ENCODE measurements around the gene SCN4A. TPM values are rescaled to one million over a fixed set of nuclear protein-coding genes. Genes with fewer than 3 reads are reported as not detected.

The SCN4A gene
- total RNA-seq, 1 donor from 2014 or later: 0.25 TPM

- intact Hi-C loops (cut with micrococcal nuclease): no loop called here
These were observed 30.2 kb upstream of the SCN4A start for GRCh38 chr17:64002658-64003525.

DNA sequence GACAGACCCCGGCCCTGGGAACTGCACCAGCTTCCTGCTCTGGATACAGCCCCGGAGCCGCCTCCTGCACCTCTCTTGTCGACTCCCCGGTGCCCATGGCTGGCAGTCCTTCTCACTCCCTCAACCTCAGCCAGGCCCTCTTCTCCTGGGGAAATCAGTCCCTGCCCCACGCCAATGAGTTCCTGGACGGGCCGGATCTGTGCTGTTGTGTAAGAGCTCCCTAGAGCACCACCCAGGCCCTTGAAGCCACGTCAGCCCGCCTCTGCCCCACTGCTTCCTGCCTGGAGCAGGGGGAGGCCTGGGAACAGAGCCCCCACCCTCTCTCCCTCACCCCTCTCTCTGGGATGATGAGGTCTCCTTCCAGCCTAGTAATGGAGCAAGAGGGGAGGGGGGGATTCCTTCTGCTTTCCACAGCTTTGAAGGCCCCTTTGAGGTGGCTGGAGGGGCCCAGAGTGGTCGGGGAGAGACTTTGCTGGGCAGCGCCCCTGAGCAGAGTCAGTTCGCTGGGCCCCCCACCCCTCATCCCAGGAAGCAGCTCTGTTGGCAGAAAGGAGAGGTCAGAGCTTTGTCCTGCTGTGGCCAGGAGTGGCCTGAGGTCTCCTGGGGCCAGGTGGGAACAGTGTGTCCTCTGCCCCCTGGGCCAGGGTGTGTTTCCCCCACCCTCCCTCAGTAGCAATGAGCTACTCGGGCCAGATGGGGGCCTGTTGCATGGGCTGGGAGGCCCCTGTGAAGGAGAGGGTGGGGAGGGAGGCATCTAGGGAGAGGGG, 29.2 kb upstream of the SCN4A start:
- intact Hi-C loops (cut with micrococcal nuclease): no loop called here

DNA sequence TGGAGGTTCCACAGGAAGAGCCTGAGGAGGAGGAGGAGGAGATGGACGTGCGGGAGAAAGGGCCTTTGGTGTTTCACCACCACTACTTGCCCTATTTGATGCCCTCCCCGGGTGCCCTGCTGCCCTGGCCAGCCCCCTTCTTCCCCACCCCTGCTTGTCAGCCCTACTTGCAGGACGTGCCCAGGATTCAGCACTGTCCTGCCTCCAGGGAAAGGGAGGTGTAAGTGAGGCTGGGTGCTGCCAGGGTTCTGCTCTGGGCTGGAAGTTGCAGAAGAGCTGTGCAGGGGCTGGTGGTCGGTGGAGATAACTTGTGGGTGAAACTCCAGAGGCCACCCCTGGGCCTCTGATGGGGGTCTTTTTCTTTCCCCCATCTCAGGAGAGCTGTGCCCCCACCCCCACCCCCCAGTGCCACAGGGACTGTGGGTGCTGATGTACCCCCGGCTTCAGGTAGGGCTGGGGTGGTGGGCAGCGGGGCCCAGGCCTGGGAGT, 28.4 kb upstream of the SCN4A start:
- intact Hi-C loops (cut with micrococcal nuclease): no loop called here

DNA sequence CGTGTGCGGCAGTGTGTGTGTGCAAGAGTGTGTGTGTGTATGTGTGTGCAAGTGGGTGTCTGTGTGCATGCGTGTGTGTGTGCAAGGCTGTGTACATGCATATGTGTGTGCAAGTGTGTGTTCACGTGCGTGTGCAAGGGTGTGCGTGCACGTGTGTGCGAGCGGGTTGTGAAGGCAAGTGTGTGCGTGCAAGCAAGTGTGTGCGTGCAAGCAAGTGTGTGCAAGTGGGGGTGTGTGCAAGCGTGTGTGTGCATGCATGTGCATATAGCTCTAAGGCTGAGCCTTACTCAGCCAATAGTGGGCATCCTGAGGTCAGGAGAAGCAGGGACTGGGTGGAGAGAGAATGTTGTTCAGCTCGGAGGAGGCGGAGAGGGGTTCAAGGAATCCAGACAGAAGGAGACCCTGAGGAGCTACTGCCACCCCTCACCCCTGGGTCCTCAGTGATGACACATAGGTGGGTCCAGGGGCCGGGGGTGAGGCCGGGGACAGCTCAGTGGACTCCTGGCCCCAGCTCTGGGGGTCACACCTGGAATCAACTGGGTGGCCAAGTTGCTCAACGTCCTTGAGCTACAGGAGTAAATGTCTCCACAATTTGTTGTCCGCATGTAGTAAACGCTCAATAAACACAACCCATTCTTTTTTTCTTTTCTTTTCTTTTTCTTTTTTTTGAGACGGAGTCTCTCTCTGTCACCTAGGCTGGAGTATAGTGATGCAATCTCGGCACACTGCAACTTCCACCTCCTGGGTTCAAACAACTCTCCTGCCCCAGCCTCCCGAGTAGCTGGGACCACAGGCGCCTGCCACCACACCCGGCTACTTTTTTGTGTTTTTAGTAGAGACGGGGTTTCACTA, 27.2 kb upstream of the SCN4A start:
- intact Hi-C loops (cut with micrococcal nuclease): no loop called here

DNA sequence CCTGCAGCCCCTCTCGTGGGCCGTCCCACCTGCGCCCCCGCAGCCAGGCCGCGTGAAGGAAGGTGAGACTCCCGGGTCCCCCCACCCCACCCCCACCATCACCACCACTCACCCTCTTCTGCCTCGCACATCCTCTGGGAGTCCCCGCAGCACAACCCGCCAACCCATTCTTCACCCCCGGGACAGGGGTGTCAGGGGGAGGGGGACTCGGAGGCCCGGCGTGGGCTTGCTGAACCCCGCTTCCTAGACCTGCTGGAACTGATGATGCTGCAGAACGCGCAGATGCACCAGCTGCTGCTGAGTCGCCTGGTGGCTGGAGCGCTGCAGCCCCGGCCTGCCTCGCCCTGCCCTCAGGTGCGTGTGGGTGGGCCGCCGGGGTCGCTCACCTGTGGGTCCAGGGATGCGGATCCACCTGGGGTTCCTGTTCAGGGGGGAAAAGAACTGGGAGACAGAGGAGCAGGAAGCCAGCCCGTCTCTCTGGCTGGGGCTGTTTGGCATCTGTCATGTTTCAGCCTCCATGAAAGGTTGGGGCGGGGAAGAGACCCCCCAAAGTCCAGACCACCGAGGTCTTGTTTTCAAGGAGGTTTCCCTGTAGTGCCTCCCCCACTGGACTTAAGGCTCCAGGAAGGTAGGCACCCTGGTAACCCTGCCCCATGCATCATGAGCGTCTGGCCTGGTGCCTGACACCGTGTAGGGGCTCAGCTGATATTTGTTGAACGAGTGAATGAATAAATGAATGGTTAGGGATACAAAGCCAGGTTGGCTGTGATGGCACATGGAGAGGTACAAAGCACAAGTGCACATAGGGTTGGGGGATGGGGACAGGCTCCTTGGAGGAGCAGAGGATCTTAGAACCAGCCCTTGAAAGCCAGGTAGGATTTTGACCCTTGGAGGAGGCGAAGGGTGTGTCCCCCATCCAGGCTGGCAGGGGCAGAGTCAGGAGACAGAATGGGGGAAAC, 26.3 kb upstream of the SCN4A start:
- intact Hi-C loops (cut with micrococcal nuclease): loop anchor here (1.0 kb wide), 3 partner anchors 14 to 26 kb away; partner anchors contain the start of gene ICAM2

DNA sequence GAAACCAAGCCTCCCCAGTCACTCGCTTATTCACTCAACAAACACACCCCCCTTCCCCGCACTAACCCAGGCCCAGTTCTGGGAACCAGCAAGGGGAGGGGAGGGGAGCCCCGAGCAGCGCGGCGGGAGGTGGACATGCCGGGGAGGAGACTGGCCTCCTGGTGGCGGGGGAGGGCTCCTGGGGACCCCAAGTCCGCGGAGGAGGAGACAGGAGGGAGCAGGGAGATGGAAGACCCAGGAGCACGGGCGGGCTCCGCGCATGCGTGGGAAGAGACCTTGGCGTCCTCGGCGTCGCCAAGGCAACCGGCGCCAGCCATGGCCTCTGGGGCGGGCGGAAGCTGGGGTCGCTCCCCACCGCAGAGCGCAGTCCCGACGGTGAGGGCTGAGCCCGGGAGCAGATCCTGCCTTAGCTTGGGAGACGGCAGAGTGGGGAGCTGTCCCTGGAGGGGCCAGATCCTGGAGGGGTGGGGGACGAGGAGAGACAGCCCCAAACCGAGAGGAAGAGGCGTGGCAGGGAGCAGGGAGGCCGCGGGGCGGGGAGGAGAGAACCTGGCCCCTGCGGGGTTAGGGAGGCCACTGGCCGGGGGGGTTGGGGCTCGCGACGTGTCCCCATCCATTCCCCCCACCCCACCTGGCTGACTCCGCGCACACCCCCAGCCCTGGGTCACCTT, 25.5 kb upstream of the SCN4A start, which contains the start of gene PRR29:
Gene PRR29, plus strand, starts transcription at position 302 of the 671 bp plus-strand sequence. Its CDS starts 14 bp downstream, at position 316.
- intact Hi-C loops (cut with micrococcal nuclease): loop anchor here (1.0 kb wide), 3 partner anchors 13 to 27 kb away; partner anchors contain the start of gene ICAM2

DNA sequence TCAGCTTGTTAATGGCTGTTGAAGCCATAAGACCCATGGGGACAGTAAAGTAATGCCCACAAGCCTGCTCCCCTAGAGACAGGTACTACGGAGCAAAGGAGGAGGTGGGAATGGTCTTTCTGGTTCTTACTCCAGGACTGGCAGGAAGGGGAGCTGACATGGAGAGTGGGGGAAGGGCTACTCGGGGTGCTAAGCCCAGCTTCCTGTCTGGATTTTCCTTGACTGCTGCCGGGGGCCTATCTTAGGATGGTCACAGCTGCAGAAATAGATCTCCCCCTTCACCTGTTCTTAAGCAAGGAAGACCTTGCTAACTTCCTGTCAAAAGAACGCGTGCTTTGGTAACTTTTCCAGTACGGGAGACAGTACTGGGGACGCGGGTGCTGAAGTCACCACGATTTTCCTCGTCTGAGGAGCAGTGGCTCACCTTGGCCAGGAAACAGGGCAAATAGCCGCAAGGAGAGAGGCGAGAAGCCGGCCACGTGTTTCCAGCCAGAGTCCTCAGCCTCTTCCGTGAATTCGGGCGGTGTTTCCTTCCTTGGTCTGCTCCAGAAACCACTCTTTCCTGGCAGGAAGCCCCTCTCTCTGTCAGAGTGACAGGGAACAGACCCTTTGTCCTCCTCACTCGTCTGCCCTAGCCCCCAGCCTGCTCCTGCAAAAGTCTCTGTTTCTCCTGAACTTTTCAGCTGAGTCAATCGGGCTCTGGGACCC, 24.8 kb upstream of the SCN4A start:
- intact Hi-C loops (cut with micrococcal nuclease): loop anchor here (1.0 kb wide), 3 partner anchors 12 to 28 kb away; partner anchors contain the start of gene ICAM2

DNA sequence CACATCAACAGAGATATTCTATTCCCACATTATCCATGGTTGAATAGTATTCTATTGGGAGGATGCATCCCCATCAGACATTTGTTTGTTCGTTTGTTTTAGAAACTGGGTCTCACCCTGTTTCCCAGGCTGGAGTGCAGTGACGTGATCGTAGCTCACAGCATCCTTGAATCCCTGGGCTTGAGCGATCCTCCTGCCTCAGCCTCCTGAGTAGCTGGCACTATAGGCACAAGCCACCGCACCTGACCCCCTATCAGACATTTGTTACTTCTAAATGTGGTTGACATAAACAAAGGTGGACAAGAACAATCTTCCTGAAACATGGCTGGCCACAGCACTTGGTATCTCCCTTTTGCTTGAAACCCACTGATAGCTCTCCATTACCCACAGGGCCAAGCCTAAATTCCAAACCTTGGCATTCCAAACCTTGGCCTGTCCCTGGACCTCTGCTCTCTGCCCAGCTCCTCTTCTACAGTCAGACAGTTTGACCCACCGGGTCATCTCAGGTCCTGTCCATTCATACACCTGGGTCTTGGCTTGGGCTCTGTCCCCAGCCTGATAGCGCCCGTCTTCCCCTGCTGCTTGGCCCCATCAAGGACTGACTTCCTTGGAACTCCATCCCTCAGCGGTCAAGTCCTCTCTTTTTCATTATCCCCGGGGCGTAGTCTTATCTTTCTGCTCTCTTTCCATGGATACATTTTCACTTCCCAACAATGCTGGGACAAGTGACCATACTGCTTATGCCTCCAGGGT, 23.9 kb upstream of the SCN4A start:
- intact Hi-C loops (cut with micrococcal nuclease): no loop called here

DNA sequence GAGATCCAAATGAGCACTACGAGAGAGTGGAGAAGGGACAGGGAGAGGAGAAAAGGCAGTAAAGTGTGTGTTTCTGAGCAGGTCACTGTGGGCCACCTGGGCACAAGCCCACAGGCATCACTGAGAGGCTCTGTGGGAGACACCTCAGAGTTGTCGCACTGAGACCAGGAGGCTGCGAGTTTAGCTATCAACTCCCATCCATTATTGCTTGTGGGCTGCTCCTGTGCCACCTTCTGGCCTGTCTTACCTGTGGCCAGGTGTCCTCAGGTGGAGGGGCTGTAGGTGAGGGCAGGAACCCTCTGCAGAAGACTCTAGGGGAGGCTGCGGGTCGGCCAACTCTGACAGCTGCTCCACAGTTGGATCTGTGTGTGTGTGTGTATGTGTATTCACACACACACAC, 22.9 kb upstream of the SCN4A start:
- intact Hi-C loops (cut with micrococcal nuclease): no loop called here

- intact Hi-C loops (cut with micrococcal nuclease): loop anchor here (5.0 kb wide), 1 partner anchor 61 kb away; the partner anchor contains the start of gene CD79B
These were observed 20.8 kb upstream of the SCN4A start for GRCh38 chr17:63993368-63993985.

DNA sequence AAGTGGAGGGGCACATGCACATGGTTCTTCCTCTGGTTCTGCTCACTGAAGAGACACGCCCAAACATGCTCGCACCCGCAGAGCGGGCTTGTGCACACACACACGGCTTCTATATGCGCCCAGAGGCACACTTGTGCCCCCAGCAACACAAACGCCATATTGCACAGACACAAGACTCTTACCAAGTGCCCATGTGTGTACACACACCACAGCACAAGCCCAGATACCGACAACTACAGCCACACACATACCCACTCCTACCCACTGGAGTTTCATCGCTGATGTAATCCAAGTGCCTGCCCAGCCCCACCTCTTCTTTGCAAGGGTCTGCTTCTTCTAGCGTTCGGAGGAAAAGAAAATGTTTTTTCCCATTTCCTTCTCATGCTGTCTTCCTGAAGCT, 18.9 kb upstream of the SCN4A start:
- intact Hi-C loops (cut with micrococcal nuclease): loop anchor here (5.0 kb wide), 1 partner anchor 59 kb away; the partner anchor contains the start of gene CD79B

- intact Hi-C loops (cut with micrococcal nuclease): loop anchor here (1.0 to 5.0 kb wide), 4 partner anchors 34 to 70 kb away; partner anchors contain the start of gene CD79B
These were observed 17.1 kb upstream of the SCN4A start for GRCh38 chr17:63989622-63990345.

- intact Hi-C loops (cut with micrococcal nuclease): loop anchor here (1.0 kb wide), 1 partner anchor 41 kb away; no protein-coding TSS in a partner anchor
These were observed 16.3 kb upstream of the SCN4A start for GRCh38 chr17:63988741-63989621.

GRCh38 chr17:63988127-63988478, 15.4 kb upstream of the SCN4A start:
- intact Hi-C loops (cut with micrococcal nuclease): no loop called here
